Smooth muscle cell (in vitro differentiated cells): ENCODE data around the gene TPST1. TPM values are rescaled to one million over a fixed set of nuclear protein-coding genes. Genes with fewer than 3 reads are reported as not detected.

ENCODE experiments used
- DNase-seq: peaks from one replicate; lab custom pipeline; 2025; ENCODE audit not compliant: unreplicated experiment; lab: John Stamatoyannopoulos, UW
- H2AFZ ChIP-seq: fragments of 200-600 bp; sonication (generic); 2 replicates; pipeline ENCODE4 v1.6.0; 2016; ENCODE audit warnings: antibody characterized with exemption, low read depth, mild to moderate bottlenecking
- H3F3A ChIP-seq: fragments of 200-600 bp; sonication (generic); 2 replicates; pipeline ENCODE4 v1.6.0; 2017; ENCODE audit warnings: antibody characterized with exemption, low read depth
- H3K27ac ChIP-seq: fragments of 200-600 bp; sonication (generic); 2 replicates; pipeline ENCODE4 v1.5.1; 2016; ENCODE audit warnings: low read depth, mild to moderate bottlenecking
- H3K27me3 ChIP-seq: fragments of 200-600 bp; sonication (generic); 2 replicates; pipeline ENCODE4 v1.6.1; 2016; ENCODE audit warnings: low read depth, mild to moderate bottlenecking
- H3K36me3 ChIP-seq: fragments of 200-600 bp; sonication (generic); 2 replicates; pipeline ENCODE4 v1.5.1; 2016; ENCODE audit warnings: low read depth
- H3K4me1 ChIP-seq: fragments of 200-600 bp; sonication (generic); 2 replicates; pipeline ENCODE4 v1.5.1; 2016; ENCODE audit warnings: low read depth
- H3K4me2 ChIP-seq: fragments of 200-600 bp; sonication (generic); 2 replicates; pipeline ENCODE4 v1.6.0; 2016; ENCODE audit warnings: mild to moderate bottlenecking
- H3K4me3 ChIP-seq: fragments of 200-600 bp; sonication (generic); 2 replicates; pipeline ENCODE4 v1.5.1; 2016; ENCODE audit warnings: mild to moderate bottlenecking
- H3K79me2 ChIP-seq: fragments of 200-600 bp; sonication (generic); 2 replicates; pipeline ENCODE4 v1.6.0; 2016; ENCODE audit warnings: low read depth, mild to moderate bottlenecking
- H3K9ac ChIP-seq: fragments of 200-600 bp; sonication (generic); 2 replicates; pipeline ENCODE4 v1.6.0; 2016; ENCODE audit warnings: low read depth
- H3K9me3 ChIP-seq: fragments of 200-600 bp; sonication (generic); replicated peaks from 2 replicates; pipeline ENCODE4 v1.5.1; 2016; ENCODE audit warnings: low read depth
- H4K20me1 ChIP-seq: fragments of 200-600 bp; sonication (generic); 2 replicates; pipeline ENCODE4 v1.6.0; 2016; ENCODE audit warnings: low read depth
- CTCF ChIP-seq: fragments of 200-600 bp; sonication (generic); IDR thresholded peaks from 2 replicates; pipeline ENCODE4 v1.5.1; 2017; ENCODE audit warnings: borderline replicate concordance, mild to moderate bottlenecking, antibody characterized with exemption; ENCODE audit not compliant: insufficient read depth, poor library complexity, severe bottlenecking
- WGBS: methylation state at CpG from one replicate; pipeline ENCODE4 v1.1.7; 2016; ENCODE audit warnings: low lambda C conversion rate; 5-methylcytosine and 5-hydroxymethylcytosine counted together
- polyA plus RNA-seq: library from polyadenylated mRNA; unstranded; fragments of >200 nt; fragmentation: Nextera tagmentation; extraction: Ambion mirVana; gene quantifications from 2 replicates; pipeline ENCODE4 v1.2.1, GENCODE V29; 2016
- total RNA-seq: library from RNA; depleted of rRNA; stranded (reverse); fragments of >200 nt; gene quantifications from 2 replicates; pipeline ENCODE4 v1.2.3, GENCODE V29; 2014

The TPST1 gene
- total and polyA plus RNA-seq, 2 experiments from 2014 or later = 133 to 139 TPM

- DNase-seq = no peak
- H2AFZ ChIP-seq = no peak overlapping the region
- no peaks in the 10 kb centered on the region for H4K20me1 ChIP-seq
- TF ChIP-seq CTCF = no peak
- no peaks in the 10 kb centered on the region for H3K27me3 ChIP-seq
- H3F3A ChIP-seq = no peaks in the 10 kb centered on the region
- H3K27ac ChIP-seq = no peak overlapping the region
- no peak overlapping the region for H3K9ac ChIP-seq
- H3K9me3 ChIP-seq = no peaks in the 10 kb centered on the region
- no peaks in the 10 kb centered on the region for H3K79me2 ChIP-seq
- H3K4me1 ChIP-seq = no peaks in the 10 kb centered on the region
- no peak overlapping the region for H3K4me2 ChIP-seq
- WGBS = 95% methylated on average over 16 of the region's 45 CpGs
- no peak overlapping the region for H3K4me3 ChIP-seq
- H3K36me3 ChIP-seq = no peaks in the 10 kb centered on the region
Measured at GRCh38 chr7:66376264-66376945, 171.3 kb downstream of the TPST1 start.

- Histone ChIP-seq H3K4me1 (no peaks in the 10 kb centered on the region), H3K4me3 (no peak overlapping the region), H4K20me1 (no peaks in the 10 kb centered on the region), H3F3A (no peaks in the 10 kb centered on the region), H3K79me2 (no peaks in the 10 kb centered on the region), H3K4me2 (no peak overlapping the region), H2AFZ (no peak overlapping the region), H3K27me3 (no peaks in the 10 kb centered on the region), H3K36me3 (no peaks in the 10 kb centered on the region), H3K27ac (no peak overlapping the region), H3K9ac (no peak overlapping the region), H3K9me3 (no peaks in the 10 kb centered on the region)
- no peak for DNase-seq
- no peak for TF ChIP-seq CTCF
- 99% methylated on average over 32 of the region's 32 CpGs for WGBS
Measured at GRCh38 chr7:66377045-66377444, 171.9 kb downstream of the TPST1 start.

- DNase-seq = no peak
- TF ChIP-seq CTCF = no peak
- H3K9ac ChIP-seq = no peak overlapping the region
- H3K27me3 ChIP-seq = no peaks in the 10 kb centered on the region
- WGBS = 95% methylated on average over 11 of the region's 11 CpGs
- H3K9me3 ChIP-seq = no peaks in the 10 kb centered on the region
- H4K20me1 ChIP-seq = no peaks in the 10 kb centered on the region
- no peak overlapping the region for H2AFZ ChIP-seq
- no peaks in the 10 kb centered on the region for H3F3A ChIP-seq
- H3K36me3 ChIP-seq = no peaks in the 10 kb centered on the region
- no peaks in the 10 kb centered on the region for H3K79me2 ChIP-seq
- H3K27ac ChIP-seq = no peak overlapping the region
- no peaks in the 10 kb centered on the region for H3K4me1 ChIP-seq
- H3K4me2 ChIP-seq = no peak overlapping the region
- H3K4me3 ChIP-seq = no peak overlapping the region
Measured at GRCh38 chr7:66377714-66378113, 172.6 kb downstream of the TPST1 start.
